T-cell (primary cell): ENCODE results near the gene MYOM3. TPM values are rescaled to one million over a fixed set of nuclear protein-coding genes. Genes with fewer than 3 reads are reported as not detected.

Experiments used
- ATAC-seq, 4 experiments: fragments of 200-7000 bp in 3 of 4; fragments of 150-1000 bp in 1 of 4; cut with Tn5 transposase; replicated peaks in 1 of 4; 1 replicate in 3 of 4; 2 replicates in 1 of 4; pipeline ENCODE4 v1.10.0; 2021; ENCODE audit warnings: moderate library complexity in 3 of 4, mild to moderate bottlenecking in 2 of 4, moderate number of reproducible peaks in 1 of 4
- CTCF ChIA-PET, 2 donors: fragments of 300-600 bp; sonication (Branson Sonifier 250); formaldehyde crosslinking; loops; one replicate each; lab custom pipeline; 2022; ENCODE audit warnings: antibody characterized with exemption in 2 of 2; lab: Charles Lee
- POLR2A ChIA-PET, 2 donors: fragments of 300-600 bp; sonication (Branson Sonifier 250); formaldehyde crosslinking; loops; one replicate each; lab custom pipeline; 2022; ENCODE audit warnings: antibody characterized with exemption in 2 of 2; lab: Charles Lee
- DNase-seq, 35 experiments: peaks; one replicate each; pipeline versions ENCODE4 v3.0.0 to v3.0.0-alpha.2; 2013 to 2023
- H3K27ac ChIP-seq: one replicate; pipeline ENCODE4 v1.5.1; 2013; ENCODE audit warnings: low read length
- H3K27me3 ChIP-seq, 2 experiments: replicated peaks in 1 of 2; 1 replicate in 1 of 2; 2 replicates in 1 of 2; pipeline versions ENCODE4 v1.6.1 to v1.7.0; 2013; ENCODE audit warnings: low read length in 1 of 2, mixed read lengths in 1 of 2; ENCODE audit not compliant: control insufficient read depth in 2 of 2, insufficient read depth in 2 of 2; ENCODE audit errors: extremely low read depth in 1 of 2
- H3K36me3 ChIP-seq, 2 donors: 1 replicate in 1 of 2; 2 replicates in 1 of 2; pipeline versions ENCODE4 v1.6.1 to v1.7.0; 2013; ENCODE audit warnings: low read length in 1 of 2; ENCODE audit not compliant: control insufficient read depth in 2 of 2, insufficient read depth in 1 of 2; ENCODE audit errors: extremely low read depth in 1 of 2
- H3K4me1 ChIP-seq, 2 experiments: 1 replicate in 1 of 2; 2 replicates in 1 of 2; pipeline versions ENCODE4 v1.6.1 to v1.7.0; 2013; ENCODE audit warnings: low read length in 2 of 2, mixed read lengths in 1 of 2; ENCODE audit not compliant: insufficient read depth in 2 of 2, control insufficient read depth in 1 of 2; ENCODE audit errors: extremely low read depth in 1 of 2
- H3K4me3 ChIP-seq, 2 donors: 1 replicate in 1 of 2; 2 replicates in 1 of 2; pipeline versions ENCODE4 v1.5.1 to v1.7.0; 2013; ENCODE audit warnings: mild to moderate bottlenecking in 2 of 2, low read length in 1 of 2, moderate library complexity in 1 of 2; ENCODE audit not compliant: control insufficient read depth in 1 of 2; ENCODE audit errors: extremely low read depth in 1 of 2
- H3K9me3 ChIP-seq: 2 replicates; pipeline ENCODE4 v1.7.0; 2013
- H3K27ac Mint-ChIP-seq, 2 donors: one replicate each; pipeline ENCODE4 v1.8.0; 2020 to 2021; ENCODE audit warnings: mild to moderate bottlenecking in 2 of 2, mixed read lengths in 2 of 2
- H3K27me3 Mint-ChIP-seq, 2 donors: one replicate each; pipeline ENCODE4 v1.8.0; 2021 to 2022; ENCODE audit warnings: mixed read lengths in 2 of 2
- H3K36me3 Mint-ChIP-seq: one replicate; pipeline ENCODE4 v1.8.0; 2021; ENCODE audit warnings: mixed read lengths
- H3K4me1 Mint-ChIP-seq, 3 donors: one replicate each; pipeline ENCODE4 v1.8.0; 2020 to 2022; ENCODE audit warnings: mixed read lengths in 3 of 3, mild to moderate bottlenecking in 1 of 3
- H3K4me3 Mint-ChIP-seq, 3 donors: one replicate each; pipeline ENCODE4 v1.8.0; 2020 to 2022; ENCODE audit warnings: mild to moderate bottlenecking in 3 of 3, mixed read lengths in 3 of 3, moderate library complexity in 3 of 3
- H3K9me3 Mint-ChIP-seq, 3 donors: one replicate each; pipeline ENCODE4 v1.8.0; 2020 to 2022; ENCODE audit warnings: mixed read lengths in 3 of 3
- WGBS: methylation state at CpG from one replicate; pipeline ENCODE4 v1.1.5; 2013; ENCODE audit warnings: missing lambda C conversion rate; ENCODE audit not compliant: insufficient coverage; 5-methylcytosine and 5-hydroxymethylcytosine counted together
- total RNA-seq, 35 experiments: library from RNA in 6 of 35; stranded (reverse) in 6 of 35; fragments of 120-200 nt in 1 of 35; gene quantifications; one replicate each; pipeline versions ENCODE4 v1.2.1 to v1.2.4 and lab custom pipeline; 2013 to 2026

Gene MYOM3
- total RNA-seq, 5 donors from 2014 or later (not counting 1 experiment from before 2014, with no cell fraction given), result not detected

GRCh38 chr1:24125456-24125855, 13.5 kb upstream of the MYOM3 start:
- Histone ChIP-seq H3K36me3 (no peaks in the 10 kb centered on the region), H3K9me3 (no peaks in the 10 kb centered on the region), H3K27me3 (peaks cover 0 to 27% of the 10 kb centered on the region in 2 experiments), H3K4me1 (no peaks in the 10 kb centered on the region), H3K4me3 (no peak overlapping the region), H3K27ac (no peak overlapping the region)
- CTCF ChIA-PET, result no interaction called here
- Mint-ChIP-seq H3K27ac (no peak overlapping the region), H3K27me3 (peaks cover 0 to 1% of the 10 kb centered on the region in 2 donors), H3K4me3 (no peak overlapping the region), H3K36me3 (no peaks in the 10 kb centered on the region), H3K4me1 (no peaks in the 10 kb centered on the region), H3K9me3 (peaks cover 0 to 4% (median 0%) of the 10 kb centered on the region in 3 donors)
- POLR2A ChIA-PET, result no interaction called here
- WGBS, result 70% methylated on average over 2 of the region's 4 CpGs
- no peak for DNase-seq
- no peak for ATAC-seq

- Mint-ChIP-seq H3K27ac (no peak overlapping the region), H3K4me1 (no peaks in the 10 kb centered on the region), H3K36me3 (no peaks in the 10 kb centered on the region), H3K27me3 (peaks cover 0 to 5% of the 10 kb centered on the region in 2 donors), H3K4me3 (no peak overlapping the region), H3K9me3 (peaks cover 0 to 4% (median 0%) of the 10 kb centered on the region in 3 donors)
- no peaks in the 10 kb centered on the region for H3K4me1 ChIP-seq
- H3K27ac ChIP-seq, result no peak overlapping the region
- no peak overlapping the region for H3K4me3 ChIP-seq
- DNase-seq (no peak), ATAC-seq (no peak)
- H3K36me3 ChIP-seq, result no peaks in the 10 kb centered on the region
- CTCF ChIA-PET, result no interaction called here
- POLR2A ChIA-PET, result no interaction called here
- 40% methylated on average over 1 of the region's 2 CpGs for WGBS
- H3K9me3 ChIP-seq, result no peaks in the 10 kb centered on the region
- peaks cover 0 to 32% of the 10 kb centered on the region in 2 experiments for H3K27me3 ChIP-seq
Observed at GRCh38 chr1:24124980-24125379, 13.0 kb upstream of the MYOM3 start.

- Mint-ChIP-seq H3K27me3 (peaks cover 0 to 9% of the 10 kb centered on the region in 2 donors), H3K9me3 (no peaks in the 10 kb centered on the region), H3K36me3 (no peaks in the 10 kb centered on the region), H3K4me3 (no peak overlapping the region), H3K27ac (no peak overlapping the region), H3K4me1 (no peaks in the 10 kb centered on the region)
- POLR2A ChIA-PET, result no interaction called here
- DNase-seq, result no peak
- H3K36me3 ChIP-seq, result no peaks in the 10 kb centered on the region
- H3K4me1 ChIP-seq, result no peaks in the 10 kb centered on the region
- no peak overlapping the region for H3K27ac ChIP-seq
- CTCF ChIA-PET, result interaction anchor here in 1 of 2 donors (0.5 kb wide), 1 partner anchor 72 kb away, joined by 4 read pairs; no protein-coding TSS in a partner anchor
- H3K9me3 ChIP-seq, result no peaks in the 10 kb centered on the region
- peaks cover 0 to 42% of the 10 kb centered on the region in 2 experiments for H3K27me3 ChIP-seq
- ATAC-seq, result no peak
- 61% methylated on average over 3 of the region's 6 CpGs for WGBS
- no peak overlapping the region for H3K4me3 ChIP-seq
Observed at GRCh38 chr1:24123611-24124010, 11.7 kb upstream of the MYOM3 start.

DNA sequence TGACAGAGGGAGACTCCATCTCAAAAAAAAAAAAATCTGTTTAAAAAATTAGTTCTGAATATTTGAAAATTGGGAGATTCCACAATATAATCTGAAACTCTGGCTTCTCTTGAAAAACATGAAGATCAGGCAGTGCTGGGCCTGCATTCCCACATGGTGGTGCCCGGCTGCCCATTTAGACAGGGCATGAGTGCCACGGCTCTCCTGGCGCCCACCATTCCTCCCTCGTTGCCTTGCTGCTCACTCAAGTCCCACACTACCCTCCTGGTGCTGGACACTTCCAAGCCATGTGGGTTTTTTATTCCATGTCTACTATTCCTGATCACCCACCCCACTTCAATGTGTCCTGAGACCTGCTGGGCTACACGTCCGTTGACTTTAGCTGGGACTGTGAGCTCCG, 10.8 kb upstream of the MYOM3 start:
- ATAC-seq, result no peak
- Mint-ChIP-seq H3K36me3 (no peaks in the 10 kb centered on the region), H3K27me3 (peaks cover under 1 to 10% of the 10 kb centered on the region in 2 donors), H3K4me3 (no peak overlapping the region), H3K4me1 (no peaks in the 10 kb centered on the region), H3K27ac (no peak overlapping the region), H3K9me3 (no peaks in the 10 kb centered on the region)
- Histone ChIP-seq H3K36me3 (no peaks in the 10 kb centered on the region), H3K4me1 (no peaks in the 10 kb centered on the region), H3K4me3 (no peak overlapping the region), H3K9me3 (no peaks in the 10 kb centered on the region), H3K27me3 (peaks cover 0 to 50% of the 10 kb centered on the region in 2 experiments), H3K27ac (no peak overlapping the region)
- 82% methylated on average over 7 of the region's 7 CpGs for WGBS
- CTCF ChIA-PET, result interaction anchor here in 1 of 2 donors (0.5 kb wide), 1 partner anchor 73 kb away, joined by 4 read pairs; no protein-coding TSS in a partner anchor
- POLR2A ChIA-PET, result no interaction called here
- no peak for DNase-seq

GRCh38 chr1:24121406-24121805, 9.5 kb upstream of the MYOM3 start:
- H3K36me3 Mint-ChIP-seq, result no peaks in the 10 kb centered on the region
- Histone ChIP-seq H3K27me3 (peaks cover 0 to 60% of the 10 kb centered on the region in 2 experiments), H3K4me3 (no peak overlapping the region), H3K9me3 (no peaks in the 10 kb centered on the region), H3K27ac (no peak overlapping the region), H3K4me1 (no peaks in the 10 kb centered on the region), H3K36me3 (no peaks in the 10 kb centered on the region)
- no peak for ATAC-seq
- H3K4me1 Mint-ChIP-seq, result no peaks in the 10 kb centered on the region
- peaks cover 5 to 24% of the 10 kb centered on the region in 2 donors for H3K27me3 Mint-ChIP-seq
- POLR2A ChIA-PET, result no interaction called here
- DNase-seq, result no peak
- 73% methylated on average over 12 of the region's 14 CpGs for WGBS
- no peak overlapping the region for H3K4me3 Mint-ChIP-seq
- no peak overlapping the region for H3K27ac Mint-ChIP-seq
- no peaks in the 10 kb centered on the region for H3K9me3 Mint-ChIP-seq
- CTCF ChIA-PET, result interaction anchor here in 1 of 2 donors (0.7 kb wide), 1 partner anchor 477 kb away, joined by 8 read pairs; no protein-coding TSS in a partner anchor

- DNase-seq (no peak), ATAC-seq (no peak)
- H3K4me1 Mint-ChIP-seq, result no peaks in the 10 kb centered on the region
- CTCF ChIA-PET, result no interaction called here
- Histone ChIP-seq H3K27me3 (peaks cover 0 to 63% of the 10 kb centered on the region in 2 experiments), H3K9me3 (no peaks in the 10 kb centered on the region), H3K4me1 (no peaks in the 10 kb centered on the region), H3K36me3 (no peaks in the 10 kb centered on the region), H3K4me3 (no peak overlapping the region), H3K27ac (no peak overlapping the region)
- WGBS, result no CpG with 5 or more reads among the region's 3 CpGs
- H3K27ac Mint-ChIP-seq, result no peak overlapping the region
- POLR2A ChIA-PET, result no interaction called here
- no peaks in the 10 kb centered on the region for H3K36me3 Mint-ChIP-seq
- peaks cover 10 to 26% of the 10 kb centered on the region in 2 donors for H3K27me3 Mint-ChIP-seq
- H3K4me3 Mint-ChIP-seq, result no peak overlapping the region
- H3K9me3 Mint-ChIP-seq, result no peaks in the 10 kb centered on the region
Observed at GRCh38 chr1:24120965-24121364, 9.0 kb upstream of the MYOM3 start.
